HCT116 (cell line): ENCODE results near the gene BMP7. TPM values are rescaled to one million over a fixed set of nuclear protein-coding genes. Genes with fewer than 3 reads are reported as not detected.

Source experiments
- ATAC-seq: fragments of 200-7000 bp; cut with Tn5 transposase; 2 replicates; pipeline ENCODE4 v1.9.1; 2020; ENCODE audit warnings: mild to moderate bottlenecking, moderate library complexity
- BruUV-seq: library from RNA; stranded (reverse); fragments of 400-500 nt; replicated peaks from 2 replicates; lab custom pipeline; 2021; lab: Mats Ljungman, UMichigan
- CTCF ChIA-PET: fragments of 300-600 bp; sonication (Branson Sonifier 250); formaldehyde crosslinking; loops from one replicate; lab custom pipeline; 2021; ENCODE audit warnings: antibody characterized with exemption; lab: Charles Lee
- POLR2A ChIA-PET: fragments of 300-600, 350-600 bp; sonication (Branson Sonifier 250); formaldehyde crosslinking; loops from one replicate; lab custom pipeline; 2021; ENCODE audit warnings: antibody characterized with exemption; lab: Charles Lee
- RAD21 ChIA-PET, 2 experiments: fragments of 300-600 bp; sonication (Branson Sonifier 250); formaldehyde crosslinking; loops; one replicate each; lab custom pipeline; 2023; ENCODE audit warnings: low total read pairs in 2 of 2; ENCODE audit not compliant: uncharacterized antibody in 2 of 2, unreplicated experiment in 2 of 2, low non-redundant PET in 1 of 2; lab: Charles Lee
- DNase-seq: peaks from one replicate; pipeline ENCODE4 v3.0.0-alpha.2; 2010; ENCODE audit warnings: low read depth, low spot score
- H2AFZ ChIP-seq: fragments of 200-600 bp; shearing (Covaris generic), sonication (generic); 2 replicates; pipeline ENCODE4 v1.6.1; 2017; ENCODE audit warnings: low read depth, mixed run types, mixed read lengths, antibody characterized with exemption, low read length; ENCODE audit not compliant: poor library complexity, severe bottlenecking
- H3K27ac ChIP-seq: 2 replicates; pipeline ENCODE4 v1.5.1; 2012; ENCODE audit warnings: low read depth, low read length
- H3K27me3 ChIP-seq: fragments of 200-600 bp; sonication (generic); 2 replicates; pipeline ENCODE4 v1.6.1; 2016; ENCODE audit warnings: mixed run types, low read length, mixed read lengths; ENCODE audit not compliant: insufficient read depth
- H3K36me3 ChIP-seq, 2 experiments: fragments of 200-500 bp in 1 of 2; fragments of 200-600 bp in 1 of 2; sonication (Bioruptor generic) in 1 of 2; sonication (generic) in 1 of 2; 2 replicates each; pipeline versions ENCODE4 v1.5.1 to v1.6.1; 2014 to 2016; ENCODE audit warnings: low read length in 2 of 2, inconsistent platforms in 1 of 2, mixed read lengths in 1 of 2, mixed run types in 1 of 2; ENCODE audit not compliant: insufficient read depth in 2 of 2, control insufficient read depth in 1 of 2
- H3K4me1 ChIP-seq, 2 experiments: fragments of 200-600 bp in 1 of 2; sonication (generic) in 1 of 2; 2 replicates each; pipeline versions ENCODE4 v1.5.1 to v1.6.1; 2012 to 2017; ENCODE audit warnings: low read length in 2 of 2, inconsistent platforms in 1 of 2, mild to moderate bottlenecking in 1 of 2, mixed read lengths in 1 of 2, mixed run types in 1 of 2, moderate library complexity in 1 of 2; ENCODE audit not compliant: insufficient read depth in 2 of 2, control insufficient read depth in 1 of 2
- H3K4me2 ChIP-seq: fragments of 200-600 bp; sonication (generic); 2 replicates; pipeline ENCODE4 v1.6.1; 2017; ENCODE audit warnings: mixed run types, low read length, mixed read lengths
- H3K4me3 ChIP-seq, 2 experiments: fragments of 200-600 bp in 1 of 2; sonication (generic) in 1 of 2; replicated peaks in 1 of 2; 2 replicates each; pipeline ENCODE4 v1.5.1; 2011 to 2016; ENCODE audit warnings: low read length in 2 of 2, control low read depth in 1 of 2, low read depth in 1 of 2, mild to moderate bottlenecking in 1 of 2, mixed read lengths in 1 of 2, mixed run types in 1 of 2
- H3K79me2 ChIP-seq: fragments of 200-600 bp; sonication (generic); 2 replicates; pipeline ENCODE4 v1.6.1; 2017; ENCODE audit warnings: mild to moderate bottlenecking, mixed run types, low read length, moderate library complexity, mixed read lengths; ENCODE audit not compliant: insufficient read depth
- H3K9ac ChIP-seq: fragments of 200-600 bp; sonication (generic); 2 replicates; pipeline ENCODE4 v1.6.1; 2016; ENCODE audit warnings: low read length, mixed read lengths
- H3K9me2 ChIP-seq: fragments of 200-600 bp; sonication (generic), shearing (Covaris generic); 2 replicates; pipeline ENCODE4 v1.6.1; 2017; ENCODE audit warnings: mixed run types, mild to moderate bottlenecking, moderate library complexity; ENCODE audit not compliant: insufficient read depth
- H3K9me3 ChIP-seq, 2 experiments: fragments of 200-500 bp in 1 of 2; fragments of 200-600 bp in 1 of 2; sonication (Bioruptor generic) in 1 of 2; sonication (generic) in 1 of 2; 2 replicates each; pipeline ENCODE4 v1.6.1; 2014 to 2017; ENCODE audit warnings: low read length in 2 of 2, mixed read lengths in 2 of 2, inconsistent platforms in 1 of 2, low read depth in 1 of 2, mild to moderate bottlenecking in 1 of 2, mixed run types in 1 of 2, moderate library complexity in 1 of 2; ENCODE audit not compliant: control insufficient read depth in 1 of 2, insufficient read depth in 1 of 2
- H4K20me1 ChIP-seq: fragments of 200-600 bp; sonication (generic), shearing (Covaris generic); 2 replicates; pipeline ENCODE4 v1.6.1; 2017; ENCODE audit warnings: mixed run types, mild to moderate bottlenecking, moderate library complexity; ENCODE audit not compliant: insufficient read depth
- CBX3 ChIP-seq: IDR thresholded peaks from 2 replicates; pipeline ENCODE4 v1.6.1; 2012; ENCODE audit warnings: low read depth
- EGR1 ChIP-seq: IDR thresholded peaks from 2 replicates; pipeline ENCODE4 v1.6.1; 2012; ENCODE audit warnings: low read depth
- ELF1 ChIP-seq: IDR thresholded peaks from 2 replicates; pipeline ENCODE4 v1.6.1; 2012; ENCODE audit warnings: low read depth, borderline replicate concordance
- EZH2 ChIP-seq: fragments of 200-600 bp; sonication (generic); IDR thresholded peaks from 2 replicates; pipeline ENCODE4 v1.6.1; 2017; ENCODE audit warnings: antibody characterized with exemption, mixed run types
- EZH2phosphoT487 ChIP-seq: fragments of 200-600 bp; IDR thresholded peaks from 2 replicates; pipeline ENCODE4 v1.6.1; 2018; ENCODE audit warnings: antibody characterized with exemption, borderline replicate concordance
- FOSL1 ChIP-seq: IDR thresholded peaks from 2 replicates; pipeline ENCODE4 v1.6.1; 2012; ENCODE audit warnings: low read depth
- JUND ChIP-seq: IDR thresholded peaks from 2 replicates; pipeline ENCODE4 v1.6.1; 2012
- POLR2A ChIP-seq: IDR thresholded peaks from 2 replicates; pipeline ENCODE4 v1.7.0; 2011; ENCODE audit warnings: borderline replicate concordance; ENCODE audit not compliant: insufficient read depth, insufficient read length; ENCODE audit errors: extremely low read depth
- POLR2AphosphoS5 ChIP-seq: IDR thresholded peaks from 2 replicates; pipeline ENCODE4 v1.6.1; 2011; ENCODE audit warnings: mild to moderate bottlenecking, low read depth, low read length, moderate library complexity
- SIN3A ChIP-seq: IDR thresholded peaks from 2 replicates; pipeline ENCODE4 v1.6.1; 2012; ENCODE audit warnings: low read depth
- SP1 ChIP-seq: IDR thresholded peaks from 2 replicates; pipeline ENCODE4 v1.6.1; 2012; ENCODE audit warnings: low read depth
- SRF ChIP-seq: IDR thresholded peaks from 2 replicates; pipeline ENCODE4 v1.6.1; 2012; ENCODE audit warnings: low read depth
- TCF7L2 ChIP-seq: IDR thresholded peaks from 2 replicates; pipeline ENCODE4 v1.7.0; 2011; ENCODE audit warnings: borderline replicate concordance, inconsistent platforms; ENCODE audit not compliant: insufficient read depth, insufficient read length; ENCODE audit errors: extremely low read depth
- ZFX ChIP-seq: fragments of 450-650 bp; IDR thresholded peaks from 2 replicates; pipeline ENCODE4 v1.6.1; 2017
- ZNF274 ChIP-seq: fragments of 200-500 bp; sonication (Bioruptor generic); IDR thresholded peaks from 2 replicates; pipeline ENCODE4 v1.6.1; 2014; ENCODE audit warnings: mild to moderate bottlenecking, low read depth, low read length, inconsistent platforms
- intact Hi-C: fragments of 100-400 bp; cut with micrococcal nuclease; formaldehyde crosslinking; loops from 2 replicates; pipeline ENCODE4 v1.10.0; 2022
- total RNA-seq: library from RNA; stranded (reverse); gene quantifications from one replicate; pipeline ENCODE4 v1.2.1, GENCODE V29; 2021; ENCODE audit not compliant: unreplicated experiment
- TF ChIP-seq, protein P1 (sequence below): IDR thresholded peaks from 2 replicates; pipeline ENCODE4 v1.6.1; 2012; ENCODE audit warnings: low read depth
- TF ChIP-seq, protein P2 (sequence below): IDR thresholded peaks from 2 replicates; pipeline ENCODE4 v1.6.1; 2012
- TF ChIP-seq, protein P3 (sequence below), 3 experiments: fragments of 200-600 bp in 1 of 3; sonication (generic) in 1 of 3; IDR thresholded peaks in 2 of 3; conservative IDR thresholded peaks in 1 of 3; 2 replicates each; pipeline ENCODE4 v1.5.1; 2012 to 2017; ENCODE audit warnings: low read depth in 2 of 3, low read length in 2 of 3, antibody characterized with exemption in 1 of 3, borderline replicate concordance in 1 of 3, control low read depth in 1 of 3, mild to moderate bottlenecking in 1 of 3, mixed read lengths in 1 of 3, mixed run types in 1 of 3, moderate library complexity in 1 of 3; ENCODE audit not compliant: insufficient read depth in 1 of 3
- TF ChIP-seq, protein P4 (sequence below): IDR thresholded peaks from 2 replicates; pipeline ENCODE4 v1.6.1; 2012
- TF ChIP-seq, protein P5 (sequence below): IDR thresholded peaks from 2 replicates; pipeline ENCODE4 v1.6.1; 2011; ENCODE audit warnings: mild to moderate bottlenecking, low read length, moderate library complexity; ENCODE audit not compliant: insufficient replicate concordance; ENCODE audit errors: extremely low read depth

The BMP7 gene
- total RNA-seq, 1 experiment from 2014 or later, result 7.0 TPM

DNA sequence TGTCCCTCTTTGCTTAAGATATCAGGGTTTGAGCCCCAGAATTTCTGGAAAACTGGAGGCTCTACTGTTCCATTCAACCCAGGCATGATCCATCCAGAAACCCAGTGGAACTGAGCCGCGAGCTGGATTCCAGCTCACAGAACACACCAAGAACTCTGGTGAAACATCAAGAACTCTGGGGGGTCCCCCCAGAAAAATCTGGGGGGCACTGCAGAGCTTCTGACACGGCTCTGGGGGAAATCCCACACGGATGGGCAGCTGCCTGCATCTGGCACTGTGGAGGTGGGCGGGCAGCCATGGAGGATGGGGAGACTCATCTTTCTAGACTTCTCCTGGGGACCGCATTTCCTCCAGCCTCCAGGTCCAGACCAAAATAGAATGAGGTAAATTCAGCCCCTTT lies 51.0 kb downstream of the BMP7 start:
- intact Hi-C loops, result no loop called here
- Histone ChIP-seq H4K20me1 (no peaks in the 10 kb centered on the region), H3K4me1 (peaks cover 19 to 30% of the 10 kb centered on the region in 2 experiments), H3K4me2 (no peak overlapping the region), H2AFZ (no peak overlapping the region), H3K9ac (no peak overlapping the region), H3K79me2 (no peaks in the 10 kb centered on the region), H3K4me3 (no peak overlapping the region), H3K36me3 (no peaks in the 10 kb centered on the region), H3K9me3 (no peaks in the 10 kb centered on the region), H3K27ac (no peak overlapping the region), H3K9me2 (no peaks in the 10 kb centered on the region), H3K27me3 (peaks cover 11% of the 10 kb centered on the region; the same call in 1 of the 2 replicates)
- no TSS peak for BruUV-seq
- no peak for ATAC-seq
- ChIA-PET RAD21 (no interaction called here), CTCF (no interaction called here), POLR2A (no interaction called here)
- DNase-seq, result no peak
- TF ChIP-seq SIN3A (no peak), ELF1 (no peak), POLR2AphosphoS5 (no peak), POLR2A (no peak), EZH2 (no peak), EZH2phosphoT487 (no peak), SRF (no peak), ZNF274 (no peak), CBX3 (no peak), EGR1 (no peak), FOSL1 (no peak), JUND (no peak), SP1 (no peak), TCF7L2 (no peak), ZFX (no peak)
- TF ChIP-seq, protein P1, sequence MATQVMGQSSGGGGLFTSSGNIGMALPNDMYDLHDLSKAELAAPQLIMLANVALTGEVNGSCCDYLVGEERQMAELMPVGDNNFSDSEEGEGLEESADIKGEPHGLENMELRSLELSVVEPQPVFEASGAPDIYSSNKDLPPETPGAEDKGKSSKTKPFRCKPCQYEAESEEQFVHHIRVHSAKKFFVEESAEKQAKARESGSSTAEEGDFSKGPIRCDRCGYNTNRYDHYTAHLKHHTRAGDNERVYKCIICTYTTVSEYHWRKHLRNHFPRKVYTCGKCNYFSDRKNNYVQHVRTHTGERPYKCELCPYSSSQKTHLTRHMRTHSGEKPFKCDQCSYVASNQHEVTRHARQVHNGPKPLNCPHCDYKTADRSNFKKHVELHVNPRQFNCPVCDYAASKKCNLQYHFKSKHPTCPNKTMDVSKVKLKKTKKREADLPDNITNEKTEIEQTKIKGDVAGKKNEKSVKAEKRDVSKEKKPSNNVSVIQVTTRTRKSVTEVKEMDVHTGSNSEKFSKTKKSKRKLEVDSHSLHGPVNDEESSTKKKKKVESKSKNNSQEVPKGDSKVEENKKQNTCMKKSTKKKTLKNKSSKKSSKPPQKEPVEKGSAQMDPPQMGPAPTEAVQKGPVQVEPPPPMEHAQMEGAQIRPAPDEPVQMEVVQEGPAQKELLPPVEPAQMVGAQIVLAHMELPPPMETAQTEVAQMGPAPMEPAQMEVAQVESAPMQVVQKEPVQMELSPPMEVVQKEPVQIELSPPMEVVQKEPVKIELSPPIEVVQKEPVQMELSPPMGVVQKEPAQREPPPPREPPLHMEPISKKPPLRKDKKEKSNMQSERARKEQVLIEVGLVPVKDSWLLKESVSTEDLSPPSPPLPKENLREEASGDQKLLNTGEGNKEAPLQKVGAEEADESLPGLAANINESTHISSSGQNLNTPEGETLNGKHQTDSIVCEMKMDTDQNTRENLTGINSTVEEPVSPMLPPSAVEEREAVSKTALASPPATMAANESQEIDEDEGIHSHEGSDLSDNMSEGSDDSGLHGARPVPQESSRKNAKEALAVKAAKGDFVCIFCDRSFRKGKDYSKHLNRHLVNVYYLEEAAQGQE, result no peak
- TF ChIP-seq, protein P2, sequence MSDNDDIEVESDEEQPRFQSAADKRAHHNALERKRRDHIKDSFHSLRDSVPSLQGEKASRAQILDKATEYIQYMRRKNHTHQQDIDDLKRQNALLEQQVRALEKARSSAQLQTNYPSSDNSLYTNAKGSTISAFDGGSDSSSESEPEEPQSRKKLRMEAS, result no peak
- TF ChIP-seq, protein P3, sequence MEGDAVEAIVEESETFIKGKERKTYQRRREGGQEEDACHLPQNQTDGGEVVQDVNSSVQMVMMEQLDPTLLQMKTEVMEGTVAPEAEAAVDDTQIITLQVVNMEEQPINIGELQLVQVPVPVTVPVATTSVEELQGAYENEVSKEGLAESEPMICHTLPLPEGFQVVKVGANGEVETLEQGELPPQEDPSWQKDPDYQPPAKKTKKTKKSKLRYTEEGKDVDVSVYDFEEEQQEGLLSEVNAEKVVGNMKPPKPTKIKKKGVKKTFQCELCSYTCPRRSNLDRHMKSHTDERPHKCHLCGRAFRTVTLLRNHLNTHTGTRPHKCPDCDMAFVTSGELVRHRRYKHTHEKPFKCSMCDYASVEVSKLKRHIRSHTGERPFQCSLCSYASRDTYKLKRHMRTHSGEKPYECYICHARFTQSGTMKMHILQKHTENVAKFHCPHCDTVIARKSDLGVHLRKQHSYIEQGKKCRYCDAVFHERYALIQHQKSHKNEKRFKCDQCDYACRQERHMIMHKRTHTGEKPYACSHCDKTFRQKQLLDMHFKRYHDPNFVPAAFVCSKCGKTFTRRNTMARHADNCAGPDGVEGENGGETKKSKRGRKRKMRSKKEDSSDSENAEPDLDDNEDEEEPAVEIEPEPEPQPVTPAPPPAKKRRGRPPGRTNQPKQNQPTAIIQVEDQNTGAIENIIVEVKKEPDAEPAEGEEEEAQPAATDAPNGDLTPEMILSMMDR (IDR thresholded peaks at IDR 0.05 in 2 of 3, conservative IDR thresholded peaks at IDR 0.05 in 1 of 3; ENCODE audit: borderline replicate concordance in 1 of 3, insufficient read depth in 1 of 3, low read depth in 2 of 3, low read length in 2 of 3), result no peak
- TF ChIP-seq, protein P4, sequence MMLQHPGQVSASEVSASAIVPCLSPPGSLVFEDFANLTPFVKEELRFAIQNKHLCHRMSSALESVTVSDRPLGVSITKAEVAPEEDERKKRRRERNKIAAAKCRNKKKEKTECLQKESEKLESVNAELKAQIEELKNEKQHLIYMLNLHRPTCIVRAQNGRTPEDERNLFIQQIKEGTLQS, result no peak
- TF ChIP-seq, protein P5, sequence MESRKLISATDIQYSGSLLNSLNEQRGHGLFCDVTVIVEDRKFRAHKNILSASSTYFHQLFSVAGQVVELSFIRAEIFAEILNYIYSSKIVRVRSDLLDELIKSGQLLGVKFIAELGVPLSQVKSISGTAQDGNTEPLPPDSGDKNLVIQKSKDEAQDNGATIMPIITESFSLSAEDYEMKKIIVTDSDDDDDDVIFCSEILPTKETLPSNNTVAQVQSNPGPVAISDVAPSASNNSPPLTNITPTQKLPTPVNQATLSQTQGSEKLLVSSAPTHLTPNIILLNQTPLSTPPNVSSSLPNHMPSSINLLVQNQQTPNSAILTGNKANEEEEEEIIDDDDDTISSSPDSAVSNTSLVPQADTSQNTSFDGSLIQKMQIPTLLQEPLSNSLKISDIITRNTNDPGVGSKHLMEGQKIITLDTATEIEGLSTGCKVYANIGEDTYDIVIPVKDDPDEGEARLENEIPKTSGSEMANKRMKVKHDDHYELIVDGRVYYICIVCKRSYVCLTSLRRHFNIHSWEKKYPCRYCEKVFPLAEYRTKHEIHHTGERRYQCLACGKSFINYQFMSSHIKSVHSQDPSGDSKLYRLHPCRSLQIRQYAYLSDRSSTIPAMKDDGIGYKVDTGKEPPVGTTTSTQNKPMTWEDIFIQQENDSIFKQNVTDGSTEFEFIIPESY, result no peak
